HG02970 (cell line): ENCODE measurements around the gene TMPRSS13.

ENCODE experiments used
- ATAC-seq: cut with Tn5 transposase; IDR thresholded peaks from one replicate; pipeline ENCODE4 v1.9.1; 2021; ENCODE audit warnings: mild to moderate bottlenecking, moderate library complexity, moderate number of reproducible peaks; ENCODE audit not compliant: unreplicated experiment, low FRiP score

Gene TMPRSS13

GRCh38 chr11:117860139-117860538, 69.1 kb downstream of the TMPRSS13 start:
- ATAC-seq: no peak

GRCh38 chr11:117859488-117860112, 69.6 kb downstream of the TMPRSS13 start:
- ATAC-seq: no peak

GRCh38 chr11:117859061-117859460, 70.1 kb downstream of the TMPRSS13 start:
- ATAC-seq: no peak

- no peak for ATAC-seq
These were observed 71.3 kb downstream of the TMPRSS13 start for GRCh38 chr11:117857734-117858414.

DNA sequence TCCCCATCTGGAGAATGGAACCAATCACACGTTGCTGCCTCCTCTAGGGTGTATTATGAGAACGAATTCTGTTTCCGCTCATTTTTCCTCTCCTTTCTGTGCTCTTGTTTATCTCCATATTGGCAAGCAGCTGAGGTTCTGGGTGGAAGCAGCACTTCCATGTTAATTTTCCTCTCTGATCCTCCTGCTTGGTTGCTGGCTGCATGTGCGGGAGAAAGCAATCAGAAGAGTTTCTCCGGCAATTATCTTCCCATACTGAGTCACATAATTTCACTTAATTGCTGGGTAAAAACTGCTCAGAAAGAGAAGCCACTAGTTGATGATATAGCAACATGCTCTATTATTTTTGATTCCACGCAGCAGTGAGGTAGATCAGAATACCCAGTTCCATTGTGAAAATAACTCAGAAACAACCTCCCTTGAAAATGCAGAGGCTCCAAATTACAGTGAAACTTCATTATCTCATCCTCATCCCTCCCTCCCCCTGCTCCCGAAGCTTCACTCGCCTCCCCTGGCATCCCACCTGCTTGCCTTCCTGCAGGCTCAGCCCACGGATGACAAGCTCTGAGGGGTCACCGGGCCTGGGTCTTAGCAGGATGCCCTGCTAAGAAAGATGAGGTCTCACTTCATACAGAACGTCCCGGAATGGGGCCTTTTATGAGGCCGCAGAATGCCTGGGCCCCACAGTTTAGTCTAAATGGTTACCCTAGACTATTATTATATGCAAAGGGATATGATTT, 73.1 kb downstream of the TMPRSS13 start:
- no peak for ATAC-seq

- no peak for ATAC-seq
These were observed 73.9 kb downstream of the TMPRSS13 start for GRCh38 chr11:117855186-117855845.

GRCh38 chr11:117852309-117852708, 76.9 kb downstream of the TMPRSS13 start:
- no peak for ATAC-seq

- ATAC-seq: no peak
These were observed 77.3 kb downstream of the TMPRSS13 start for GRCh38 chr11:117851852-117852251.

DNA sequence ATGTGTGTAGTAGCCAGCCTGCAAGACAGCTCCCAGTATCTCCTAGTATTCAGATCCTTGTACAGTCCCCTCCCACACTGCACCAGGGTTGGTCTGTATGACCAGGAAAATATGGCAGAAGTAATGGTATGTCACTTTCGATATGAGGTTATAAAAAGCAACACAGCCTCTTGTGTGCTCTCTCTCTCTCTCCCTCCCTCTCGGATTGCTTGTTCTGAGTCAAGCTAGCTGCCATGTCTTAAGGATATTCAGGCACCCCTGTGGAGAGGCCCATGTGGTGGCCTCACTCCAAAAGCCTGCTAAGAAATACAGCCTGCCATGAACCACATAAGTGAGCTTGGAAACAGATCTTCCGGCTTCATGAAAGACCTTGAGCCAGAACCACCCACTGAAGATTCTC, 78.1 kb downstream of the TMPRSS13 start:
- ATAC-seq: no peak
